IMR-90 (cell line): ENCODE measurements around the gene MCF2L2. TPM values are rescaled to one million over a fixed set of nuclear protein-coding genes. Genes with fewer than 3 reads are reported as not detected.

ENCODE experiments used
- ATAC-seq: fragments of 200-7000 bp; cut with Tn5 transposase; 2 replicates; pipeline ENCODE4 v1.9.1; 2020; ENCODE audit warnings: low read depth, mild to moderate bottlenecking, moderate library complexity
- BruUV-seq: library from RNA; stranded (reverse); fragments of 400-500 nt; replicated peaks from 2 replicates; lab custom pipeline; 2021; lab: Mats Ljungman, UMichigan
- CTCF ChIA-PET: fragments of 300-600 bp; formaldehyde crosslinking; extraction: SDS; loops from one replicate; lab custom pipeline; 2021; ENCODE audit warnings: antibody characterized with exemption; lab: Yijun Ruan, JAX
- POLR2A ChIA-PET: fragments of 300-600 bp; sonication (Branson Sonifier 250); formaldehyde crosslinking; loops from one replicate; lab custom pipeline; 2022; ENCODE audit warnings: antibody characterized with exemption; ENCODE audit not compliant: unreplicated experiment; lab: Charles Lee
- DNase-seq: peaks from one replicate; pipeline ENCODE4 v3.0.0; 2013
- H2AFZ ChIP-seq: replicated peaks from 2 replicates; pipeline ENCODE3; 2013; ENCODE audit warnings: low read length, mild to moderate bottlenecking; ENCODE audit not compliant: poor library complexity
- H2AK5ac ChIP-seq: 2 replicates; pipeline ENCODE4 v1.6.1; 2013; ENCODE audit warnings: low read depth, low read length, inconsistent platforms
- H2AK9ac ChIP-seq: replicated peaks from 2 replicates; pipeline ENCODE3; 2013; ENCODE audit warnings: mild to moderate bottlenecking, low read depth, low read length, moderate library complexity; ENCODE audit not compliant: poor library complexity
- H2BK120ac ChIP-seq: 2 replicates; pipeline ENCODE4 v1.6.1; 2013; ENCODE audit warnings: low read depth, low read length, inconsistent platforms
- H2BK15ac ChIP-seq: 3 replicates; pipeline ENCODE4 v1.6.1; 2013; ENCODE audit warnings: low read depth, low read length, inconsistent platforms
- H2BK20ac ChIP-seq: 2 replicates; pipeline ENCODE4 v1.6.1; 2013; ENCODE audit warnings: low read depth, mild to moderate bottlenecking, inconsistent platforms, low read length, moderate library complexity
- H2BK5ac ChIP-seq: 2 replicates; pipeline ENCODE4 v1.6.1; 2013; ENCODE audit warnings: mild to moderate bottlenecking, low read depth, low read length, inconsistent platforms; ENCODE audit not compliant: poor library complexity, severe bottlenecking
- H3K14ac ChIP-seq: replicated peaks from 2 replicates; pipeline ENCODE4 v1.6.1; 2013; ENCODE audit warnings: low read depth, low read length, inconsistent platforms
- H3K18ac ChIP-seq: 2 replicates; pipeline ENCODE4 v1.6.1; 2013; ENCODE audit warnings: low read depth, low read length, control low read depth
- H3K23ac ChIP-seq: 2 replicates; pipeline ENCODE4 v1.6.1; 2013; ENCODE audit warnings: low read depth, low read length, inconsistent platforms
- H3K27ac ChIP-seq: 2 replicates; pipeline ENCODE4 v1.5.1; 2013; ENCODE audit warnings: mild to moderate bottlenecking, control low read depth, low read length; ENCODE audit not compliant: insufficient read depth
- H3K27me3 ChIP-seq: 2 replicates; pipeline ENCODE4 v1.6.1; 2013; ENCODE audit warnings: low read length; ENCODE audit not compliant: control insufficient read depth, insufficient read depth
- H3K36me3 ChIP-seq: 2 replicates; pipeline ENCODE4 v1.6.1; 2013; ENCODE audit warnings: low read length, mixed read lengths; ENCODE audit not compliant: control insufficient read depth, insufficient read depth
- H3K4ac ChIP-seq: 2 replicates; pipeline ENCODE4 v1.6.1; 2013; ENCODE audit warnings: low read depth, low read length, inconsistent platforms
- H3K4me1 ChIP-seq: 2 replicates; pipeline ENCODE4 v1.6.1; 2013; ENCODE audit warnings: low read length, mixed read lengths; ENCODE audit not compliant: control insufficient read depth, insufficient read depth
- H3K4me2 ChIP-seq: 2 replicates; pipeline ENCODE4 v1.6.1; 2013; ENCODE audit warnings: low read depth, mild to moderate bottlenecking, control low read depth, low read length, moderate library complexity
- H3K4me3 ChIP-seq: 2 replicates; pipeline ENCODE4 v1.5.1; 2013; ENCODE audit warnings: low read depth, mild to moderate bottlenecking, control low read depth, low read length, moderate library complexity; ENCODE audit not compliant: insufficient read depth
- H3K56ac ChIP-seq: 2 replicates; pipeline ENCODE4 v1.6.1; 2013; ENCODE audit warnings: low read length, inconsistent platforms; ENCODE audit not compliant: insufficient read depth; ENCODE audit errors: extremely low read depth
- H3K79me1 ChIP-seq, 2 experiments: 2 replicates each; pipeline ENCODE4 v1.6.1; 2013; ENCODE audit warnings: low read length in 2 of 2, inconsistent platforms in 1 of 2, low read depth in 1 of 2
- H3K9ac ChIP-seq: 2 replicates; pipeline ENCODE4 v1.6.1; 2013; ENCODE audit warnings: low read depth, low read length, control low read depth
- H3K9me1 ChIP-seq: 2 replicates; pipeline ENCODE4 v1.6.1; 2013; ENCODE audit warnings: low read length, inconsistent platforms; ENCODE audit not compliant: insufficient read depth
- H3K9me3 ChIP-seq: 2 replicates; pipeline ENCODE4 v1.6.1; 2013; ENCODE audit warnings: low read length; ENCODE audit not compliant: control insufficient read depth, insufficient read depth
- H4K20me1 ChIP-seq: 2 replicates; pipeline ENCODE4 v1.6.1; 2013; ENCODE audit warnings: low read length, inconsistent platforms; ENCODE audit not compliant: insufficient read depth
- H4K5ac ChIP-seq: 2 replicates; pipeline ENCODE4 v1.6.1; 2013; ENCODE audit warnings: mild to moderate bottlenecking, low read depth, low read length, control low read depth
- H4K8ac ChIP-seq, 2 experiments: 2 replicates each; pipeline ENCODE4 v1.6.1; 2013; ENCODE audit warnings: low read depth in 2 of 2, low read length in 2 of 2, control low read depth in 1 of 2, inconsistent platforms in 1 of 2
- H4K91ac ChIP-seq: 2 replicates; pipeline ENCODE4 v1.6.1; 2013; ENCODE audit warnings: low read depth, low read length, inconsistent platforms; ENCODE audit not compliant: insufficient read depth
- BHLHE40 ChIP-seq: fragments of 150-350 bp; IDR thresholded peaks from 2 replicates; pipeline ENCODE4 v1.6.1; 2016; ENCODE audit warnings: mild to moderate bottlenecking, low read depth, low read length
- MAZ ChIP-seq: IDR thresholded peaks from 2 replicates; pipeline ENCODE4 v1.6.1; 2012; ENCODE audit warnings: low read depth, mild to moderate bottlenecking, low read length, improper control_type of control experiment, moderate library complexity, borderline replicate concordance
- NFE2L2 ChIP-seq: fragments of 150-350 bp; IDR thresholded peaks from 2 replicates; pipeline ENCODE4 v1.6.1; 2016; ENCODE audit warnings: low read depth, mild to moderate bottlenecking, low read length
- RAD21 ChIP-seq: IDR thresholded peaks from 2 replicates; pipeline ENCODE4 v1.6.1; 2012; ENCODE audit warnings: low read length, improper control_type of control experiment
- SMC3 ChIP-seq: fragments of 150-350 bp; IDR thresholded peaks from 2 replicates; pipeline ENCODE4 v1.6.1; 2016; ENCODE audit warnings: low read depth, mild to moderate bottlenecking, antibody characterized with exemption, low read length, moderate library complexity
- WGBS, 2 experiments: methylation state at CpG; one replicate each; pipeline versions ENCODE4 v1.1.5 to v1.1.7; 2013; ENCODE audit warnings: missing lambda C conversion rate in 2 of 2; ENCODE audit not compliant: insufficient read length in 1 of 2; ENCODE audit errors: extremely low coverage in 2 of 2; 5-methylcytosine and 5-hydroxymethylcytosine counted together
- dilution Hi-C: fragments of 300-500 bp; cut with HindIII; formaldehyde crosslinking; loops from one replicate; pipeline ENCODE4 v1.14.3; 2018; ENCODE audit warnings: low sequenced_read_pairs; ENCODE audit not compliant: unreplicated experiment
- in situ Hi-C: fragments of 300-500 bp; cut with MboI; formaldehyde crosslinking; loops from 3 replicates; pipeline ENCODE4 v1.14.3; 2019; ENCODE audit warnings: low sequenced_read_pairs, inconsistent platforms, mixed read lengths
- intact Hi-C: fragments of 100-400 bp; cut with micrococcal nuclease; formaldehyde crosslinking; loops from 2 replicates; pipeline ENCODE4 v1.10.0; 2022
- polyA plus RNA-seq, 3 experiments: library from polyadenylated mRNA; depleted of rRNA; stranded (reverse); fragments of >200 nt; gene quantifications; 2 replicates each; pipeline ENCODE4 v1.2.3, GENCODE V29; 2012; ENCODE audit warnings: low replicate concordance in 1 of 3
- total RNA-seq: library from RNA; depleted of rRNA; stranded (reverse); fragments of >200 nt; gene quantifications from 2 replicates; pipeline ENCODE4 v1.2.3, GENCODE V29; 2012
- TF ChIP-seq, protein P1 (sequence below): conservative IDR thresholded peaks from 2 replicates; pipeline ENCODE4 v1.5.1; 2012; ENCODE audit warnings: mild to moderate bottlenecking, low read depth, low read length, improper control_type of control experiment

The MCF2L2 gene
- total and polyA plus RNA-seq, 2 of the 4 experiments (the other 2 are of a cell fraction) = under 0.01 TPM; not detected in 1

DNA sequence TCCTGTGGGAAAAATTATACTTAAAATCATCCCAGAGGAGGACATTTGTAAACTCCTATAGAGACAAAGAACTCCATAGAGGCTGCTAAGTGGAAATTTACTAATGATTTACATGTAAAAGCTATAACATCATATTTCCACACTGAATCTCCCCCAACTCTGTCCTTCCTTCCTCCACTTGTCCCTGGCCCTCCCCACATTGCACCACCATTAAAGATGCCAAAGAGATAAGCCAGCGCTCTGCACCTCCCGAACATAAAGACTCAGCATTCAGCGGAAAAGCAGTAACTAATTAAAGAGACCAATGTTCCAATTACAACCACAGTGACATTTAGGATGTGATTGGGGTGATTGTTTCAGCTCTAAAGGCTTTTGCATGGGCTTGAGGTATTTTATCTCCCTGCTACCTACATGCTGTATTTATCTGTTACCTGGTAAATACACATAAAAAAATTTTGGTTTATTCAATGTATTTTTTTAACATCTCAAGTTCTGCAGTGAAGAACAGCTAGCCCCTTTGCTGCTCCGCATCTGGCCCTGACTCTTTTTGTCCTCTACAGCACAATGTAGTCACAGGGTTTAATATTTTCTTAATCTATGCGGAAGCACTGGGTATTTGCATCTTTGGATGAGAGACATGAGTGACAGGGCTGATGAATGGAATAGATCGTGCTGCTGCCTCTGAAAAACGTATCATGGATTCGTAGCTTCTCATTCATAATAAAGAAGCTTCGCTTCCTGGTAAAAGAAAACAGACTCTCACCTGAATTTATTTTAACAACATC lies 210.7 kb downstream of the MCF2L2 start:
- Histone ChIP-seq H3K4ac (no peak overlapping the region), H2BK5ac (no peak overlapping the region), H4K8ac (no peak overlapping the region), H3K36me3 (no peaks in the 10 kb centered on the region), H2AK5ac (no peak overlapping the region), H3K27ac (no peak overlapping the region), H3K9me3 (no peaks in the 10 kb centered on the region), H3K9ac (no peak overlapping the region), H3K4me3 (no peak overlapping the region), H3K4me1 (no peaks in the 10 kb centered on the region), H3K4me2 (no peak overlapping the region), H2BK120ac (no peak overlapping the region), H4K91ac (no peak overlapping the region), H3K18ac (no peak overlapping the region), H3K9me1 (no peaks in the 10 kb centered on the region), H4K5ac (no peak overlapping the region), H2BK15ac (no peak overlapping the region), H2AFZ (no peak overlapping the region), H3K14ac (no peak overlapping the region), H3K56ac (no peak overlapping the region), H3K23ac (no peak overlapping the region), H2BK20ac (no peak overlapping the region), H3K27me3 (peaks cover 27% of the 10 kb centered on the region), H3K79me1 (no peaks in the 10 kb centered on the region), H4K20me1 (no peaks in the 10 kb centered on the region), H2AK9ac (no peak overlapping the region)
- TF ChIP-seq, protein P1, sequence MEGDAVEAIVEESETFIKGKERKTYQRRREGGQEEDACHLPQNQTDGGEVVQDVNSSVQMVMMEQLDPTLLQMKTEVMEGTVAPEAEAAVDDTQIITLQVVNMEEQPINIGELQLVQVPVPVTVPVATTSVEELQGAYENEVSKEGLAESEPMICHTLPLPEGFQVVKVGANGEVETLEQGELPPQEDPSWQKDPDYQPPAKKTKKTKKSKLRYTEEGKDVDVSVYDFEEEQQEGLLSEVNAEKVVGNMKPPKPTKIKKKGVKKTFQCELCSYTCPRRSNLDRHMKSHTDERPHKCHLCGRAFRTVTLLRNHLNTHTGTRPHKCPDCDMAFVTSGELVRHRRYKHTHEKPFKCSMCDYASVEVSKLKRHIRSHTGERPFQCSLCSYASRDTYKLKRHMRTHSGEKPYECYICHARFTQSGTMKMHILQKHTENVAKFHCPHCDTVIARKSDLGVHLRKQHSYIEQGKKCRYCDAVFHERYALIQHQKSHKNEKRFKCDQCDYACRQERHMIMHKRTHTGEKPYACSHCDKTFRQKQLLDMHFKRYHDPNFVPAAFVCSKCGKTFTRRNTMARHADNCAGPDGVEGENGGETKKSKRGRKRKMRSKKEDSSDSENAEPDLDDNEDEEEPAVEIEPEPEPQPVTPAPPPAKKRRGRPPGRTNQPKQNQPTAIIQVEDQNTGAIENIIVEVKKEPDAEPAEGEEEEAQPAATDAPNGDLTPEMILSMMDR = no peak
- TF ChIP-seq BHLHE40 = no peak
- TF ChIP-seq SMC3 = no peak
- no peak for TF ChIP-seq NFE2L2
- no peak for TF ChIP-seq MAZ
- TF ChIP-seq RAD21 = no peak
- ATAC-seq = no peak
- WGBS, 2 experiments = no CpG with 5 or more reads among the region's 9 CpGs
- POLR2A ChIA-PET = no interaction called here
- dilution Hi-C loops = no loop called here
- in situ Hi-C loops = no loop called here
- intact Hi-C loops = no loop called here
- DNase-seq = no peak
- no TSS peak for BruUV-seq
- CTCF ChIA-PET = no interaction called here
